Inflammatory macrophage (primary cell): ENCODE results near the gene C9orf43.

Experiments
- DNase-seq, 2 donors: peaks; one replicate each; pipeline ENCODE4 v3.0.0-alpha.2; 2020 to 2022

The C9orf43 gene

GRCh38 chr9:113468716-113469448 is 58.3 kb downstream of the C9orf43 start:
- DNase-seq, result no peak

- no peak for DNase-seq
Observed at GRCh38 chr9:113471143-113471542, 60.6 kb downstream of the C9orf43 start.

- DNase-seq, result no peak
Observed at GRCh38 chr9:113471566-113471965, 61.0 kb downstream of the C9orf43 start.

GRCh38 chr9:113472199-113472598 is 61.7 kb downstream of the C9orf43 start:
- no peak for DNase-seq

- no peak for DNase-seq
Observed at GRCh38 chr9:113474360-113475028, 63.9 kb downstream of the C9orf43 start.

GRCh38 chr9:113475031-113475430 is 64.5 kb downstream of the C9orf43 start:
- DNase-seq, result no peak

- DNase-seq, result no peak
Observed at GRCh38 chr9:113475992-113476391, 65.4 kb downstream of the C9orf43 start.

GRCh38 chr9:113476511-113476916 is 66.0 kb downstream of the C9orf43 start:
- DNase-seq, result no peak

- no peak for DNase-seq
Observed at GRCh38 chr9:113477058-113477457, 66.5 kb downstream of the C9orf43 start.

GRCh38 chr9:113477661-113478060 is 67.1 kb downstream of the C9orf43 start:
- DNase-seq, result no peak

GRCh38 chr9:113479174-113479621 is 68.7 kb downstream of the C9orf43 start:
- no peak for DNase-seq
